PC-9 (cell line): Measurements from ENCODE around the gene POPDC2. TPM values are rescaled to one million over a fixed set of nuclear protein-coding genes. Genes with fewer than 3 reads are reported as not detected.

ENCODE experiments used
- BruUV-seq: library from RNA; stranded (reverse); fragments of 400-500 nt; replicated peaks from 2 replicates; lab custom pipeline; 2021; lab: Mats Ljungman, UMichigan
- CTCF ChIA-PET: fragments of 300-600 bp; sonication (Branson Sonifier 250); formaldehyde crosslinking; loops from one replicate; lab custom pipeline; 2022; ENCODE audit warnings: antibody characterized with exemption; lab: Charles Lee
- POLR2A ChIA-PET: fragments of 300-600 bp; sonication (Branson Sonifier 250); formaldehyde crosslinking; loops from one replicate; lab custom pipeline; 2022; ENCODE audit warnings: antibody characterized with exemption; ENCODE audit not compliant: unreplicated experiment; lab: Charles Lee
- DNase-seq, 2 experiments: peaks; one replicate each; pipeline versions ENCODE4 v3.0.0 to v3.0.0-alpha.2; 2015 to 2022; ENCODE audit warnings: mixed read lengths in 1 of 2
- H2AFZ ChIP-seq: fragments of 200-600 bp; sonication (generic); 2 replicates; pipeline ENCODE4 v1.8.1; 2017; ENCODE audit warnings: antibody characterized with exemption
- H3F3A ChIP-seq: fragments of 200-600 bp; sonication (generic); 2 replicates; pipeline ENCODE4 v1.8.1; 2017; ENCODE audit warnings: antibody characterized with exemption, mild to moderate bottlenecking, low read depth; ENCODE audit not compliant: insufficient read depth
- H3K27ac ChIP-seq: fragments of 200-600 bp; sonication (generic); 2 replicates; pipeline ENCODE4 v1.6.1; 2016; ENCODE audit warnings: mixed run types
- H3K27me3 ChIP-seq: fragments of 200-600 bp; sonication (generic); 2 replicates; pipeline ENCODE4 v1.6.1; 2016; ENCODE audit warnings: low read depth, mixed run types; ENCODE audit not compliant: insufficient read depth
- H3K36me3 ChIP-seq: fragments of 200-600 bp; sonication (generic); 2 replicates; pipeline ENCODE4 v1.6.1; 2016; ENCODE audit warnings: low read depth, mixed run types
- H3K4me1 ChIP-seq: fragments of 200-600 bp; sonication (generic); replicated peaks from 2 replicates; pipeline ENCODE4 v1.6.1; 2016; ENCODE audit warnings: mixed run types; ENCODE audit not compliant: insufficient read depth
- H3K4me2 ChIP-seq: fragments of 200-600 bp; sonication (generic); 2 replicates; pipeline ENCODE4 v1.6.1; 2017; ENCODE audit warnings: mixed run types
- H3K4me3 ChIP-seq: fragments of 200-600 bp; sonication (generic); 2 replicates; pipeline ENCODE4 v1.6.1; 2016; ENCODE audit warnings: mixed run types
- H3K79me2 ChIP-seq: fragments of 200-600 bp; sonication (generic); 2 replicates; pipeline ENCODE4 v1.6.1; 2017; ENCODE audit warnings: low read depth, mixed run types
- H3K9me2 ChIP-seq: fragments of 200-600 bp; sonication (generic); 2 replicates; pipeline ENCODE4 v1.8.1; 2017; ENCODE audit warnings: mild to moderate bottlenecking; ENCODE audit not compliant: insufficient read depth
- H3K9me3 ChIP-seq: fragments of 200-600 bp; sonication (generic); 2 replicates; pipeline ENCODE4 v1.8.1; 2016; ENCODE audit warnings: low read depth; ENCODE audit not compliant: insufficient read depth
- H4K20me1 ChIP-seq: fragments of 200-600 bp; sonication (generic); 2 replicates; pipeline ENCODE4 v1.8.1; 2017; ENCODE audit not compliant: insufficient read depth
- CTCF ChIP-seq: fragments of 200-600 bp; sonication (generic); conservative IDR thresholded peaks from 2 replicates; pipeline ENCODE4 v1.6.1; 2017; ENCODE audit warnings: mixed run types, antibody characterized with exemption, mild to moderate bottlenecking, moderate library complexity
- EZH2 ChIP-seq: fragments of 200-600 bp; sonication (generic); IDR thresholded peaks from 2 replicates; pipeline ENCODE4 v1.8.0; 2017; ENCODE audit warnings: antibody characterized with exemption, low read depth
- intact Hi-C: fragments of 100-400 bp; cut with micrococcal nuclease; formaldehyde crosslinking; loops from one replicate; pipeline ENCODE4 v1.10.0; 2022; ENCODE audit not compliant: unreplicated experiment
- total RNA-seq: library from RNA; stranded (reverse); gene quantifications from 2 replicates; pipeline ENCODE4 v1.2.3, GENCODE V29; 2021

The POPDC2 gene
- total RNA-seq, 1 experiment from 2014 or later = 3.5 TPM

GRCh38 chr3:119669906-119670570, 9.6 kb upstream of the POPDC2 start:
- Histone ChIP-seq H3K36me3 (peaks cover 16% of the 10 kb centered on the region), H3F3A (no peaks in the 10 kb centered on the region), H3K9me3 (no peaks in the 10 kb centered on the region), H3K79me2 (0 out of 2 replicates have a peak, but pooled peaks cover 5% of the 10 kb centered on the region), H3K27ac (no peak overlapping the region), H3K27me3 (no peaks in the 10 kb centered on the region), H4K20me1 (0 out of 2 replicates have a peak, but pooled peaks cover 3% of the 10 kb centered on the region), H3K4me3 (no peak overlapping the region), H3K9me2 (no peaks in the 10 kb centered on the region), H2AFZ (no peak overlapping the region), H3K4me2 (no peak overlapping the region), H3K4me1 (no peaks in the 10 kb centered on the region)
- CTCF ChIA-PET = no interaction called here
- TF ChIP-seq EZH2 = no peak
- no peak for TF ChIP-seq CTCF
- no peak for DNase-seq
- no TSS peak for BruUV-seq
- POLR2A ChIA-PET = no interaction called here
- intact Hi-C loops = loop anchor here (10.0 kb wide), 1 partner anchor 145 kb away; no protein-coding TSS in a partner anchor

GRCh38 chr3:119665954-119666559, 5.7 kb upstream of the POPDC2 start:
- H3K36me3 ChIP-seq = peaks cover 3% of the 10 kb centered on the region
- H3K9me3 ChIP-seq = no peaks in the 10 kb centered on the region
- ChIA-PET POLR2A (no interaction called here), CTCF (no interaction called here)
- TF ChIP-seq CTCF (no peak), EZH2 (no peak)
- no peak overlapping the region for H2AFZ ChIP-seq
- no TSS peak for BruUV-seq
- no peaks in the 10 kb centered on the region for H3K79me2 ChIP-seq
- no peaks in the 10 kb centered on the region for H4K20me1 ChIP-seq
- H3K27me3 ChIP-seq = no peaks in the 10 kb centered on the region
- no peaks in the 10 kb centered on the region for H3K4me1 ChIP-seq
- H3K4me2 ChIP-seq = no peak overlapping the region
- no peaks in the 10 kb centered on the region for H3K9me2 ChIP-seq
- H3F3A ChIP-seq = no peaks in the 10 kb centered on the region
- DNase-seq = no peak
- no peak overlapping the region for H3K4me3 ChIP-seq
- intact Hi-C loops = no loop called here
- H3K27ac ChIP-seq = no peak overlapping the region

- intact Hi-C loops = no loop called here
- CTCF ChIA-PET = no interaction called here
Measured at GRCh38 chr3:119664850-119665379, 4.5 kb upstream of the POPDC2 start.

More at GRCh38 chr3:119664850-119665379, 4.5 kb upstream of the POPDC2 start:
- H3K79me2 ChIP-seq = no peaks in the 10 kb centered on the region
- H3K36me3 ChIP-seq = no peaks in the 10 kb centered on the region; the same call in 1 of the 2 replicates
- TF ChIP-seq CTCF (no peak), EZH2 (no peak)
- H3K4me3 ChIP-seq = no peak overlapping the region
- no peak for DNase-seq
- no peaks in the 10 kb centered on the region for H3K4me1 ChIP-seq
- POLR2A ChIA-PET = interaction anchor here (0.6 to 0.7 kb wide), 2 partner anchors 139 to 759 kb away, joined by 3 read pairs; no protein-coding TSS in a partner anchor
- H4K20me1 ChIP-seq = no peaks in the 10 kb centered on the region
- no peaks in the 10 kb centered on the region for H3K27me3 ChIP-seq
- no peaks in the 10 kb centered on the region for H3K9me3 ChIP-seq
- H3K27ac ChIP-seq = no peak overlapping the region
- H2AFZ ChIP-seq = no peak overlapping the region
- no TSS peak for BruUV-seq
- no peak overlapping the region for H3K4me2 ChIP-seq
- no peaks in the 10 kb centered on the region for H3F3A ChIP-seq
- H3K9me2 ChIP-seq = no peaks in the 10 kb centered on the region
